Karpas-422 (cell line): Measurements from ENCODE around the gene FAM174C. TPM values are rescaled to one million over a fixed set of nuclear protein-coding genes. Genes with fewer than 3 reads are reported as not detected.

Experiments used
- DNase-seq: peaks from one replicate; pipeline ENCODE4 v3.0.0-alpha.2; 2015
- H2AFZ ChIP-seq: fragments of 200-600 bp; sonication (generic); 2 replicates; pipeline ENCODE4 v1.6.1; 2014; ENCODE audit warnings: antibody characterized with exemption, low read length, mixed read lengths
- H3K27ac ChIP-seq: fragments of 200-600 bp; sonication (generic); 2 replicates; pipeline ENCODE4 v1.5.1; 2014; ENCODE audit warnings: mild to moderate bottlenecking, low read length, moderate library complexity
- H3K27me3 ChIP-seq: fragments of 200-600 bp; sonication (generic); 2 replicates; pipeline ENCODE4 v1.6.1; 2014; ENCODE audit warnings: low read length, mixed read lengths
- H3K36me3 ChIP-seq: fragments of 200-600 bp; sonication (generic); 2 replicates; pipeline ENCODE4 v1.6.1; 2014; ENCODE audit warnings: low read length, mixed read lengths; ENCODE audit not compliant: insufficient read depth
- H3K4me1 ChIP-seq: fragments of 200-600 bp; sonication (generic); 2 replicates; pipeline ENCODE4 v1.6.1; 2014; ENCODE audit warnings: mild to moderate bottlenecking, low read length, mixed read lengths
- H3K4me2 ChIP-seq: fragments of 200-600 bp; sonication (generic); 2 replicates; pipeline ENCODE4 v1.6.1; 2014; ENCODE audit warnings: low read length, low read depth, mild to moderate bottlenecking; ENCODE audit not compliant: poor library complexity, severe bottlenecking
- H3K4me3 ChIP-seq: fragments of 200-600 bp; sonication (generic); 2 replicates; pipeline ENCODE4 v1.5.1; 2014; ENCODE audit warnings: mild to moderate bottlenecking, antibody characterized with exemption, low read length, mixed read lengths
- H3K79me2 ChIP-seq: fragments of 200-600 bp; sonication (generic); 2 replicates; pipeline ENCODE4 v1.6.1; 2014; ENCODE audit warnings: mild to moderate bottlenecking, low read length, mixed read lengths
- H3K9ac ChIP-seq: fragments of 200-600 bp; sonication (generic); 2 replicates; pipeline ENCODE4 v1.6.0; 2014; ENCODE audit warnings: low read length
- H3K9me2 ChIP-seq: fragments of 200-600 bp; sonication (generic), shearing (Covaris generic); replicated peaks from 2 replicates; pipeline ENCODE4 v1.6.0; 2014; ENCODE audit warnings: mild to moderate bottlenecking, low read length, moderate library complexity; ENCODE audit not compliant: insufficient read depth
- H3K9me3 ChIP-seq: fragments of 300-700, 200-600 bp; sonication (generic); 2 replicates; pipeline ENCODE4 v1.6.1; 2014; ENCODE audit warnings: low read length, mixed read lengths
- H4K20me1 ChIP-seq: fragments of 200-600 bp; sonication (generic); 2 replicates; pipeline ENCODE4 v1.6.1; 2014; ENCODE audit warnings: mild to moderate bottlenecking, antibody characterized with exemption, low read length, low read depth; ENCODE audit not compliant: insufficient read depth
- total RNA-seq: library from RNA; depleted of rRNA; stranded (reverse); fragments of >200 nt; shearing (Covaris generic); gene quantifications from 2 replicates; pipeline ENCODE4 v1.2.3, GENCODE V29; 2014; ENCODE audit warnings: low replicate concordance

FAM174C gene
- total RNA-seq, 1 experiment from 2014 or later: 32.7 TPM

GRCh38 chr19:1256646-1257474 is 18.5 kb upstream of the FAM174C start:
- Histone ChIP-seq H3K4me1 (peaks cover 90% of the 10 kb centered on the region), H4K20me1 (peaks cover 25% of the 10 kb centered on the region), H3K27ac (no peak overlapping the region), H3K79me2 (peaks cover 13% of the 10 kb centered on the region; the same call in 1 of the 2 replicates), H3K4me3 (no peak overlapping the region), H3K36me3 (peaks cover 23% of the 10 kb centered on the region), H3K27me3 (no peaks in the 10 kb centered on the region), H2AFZ (no peak overlapping the region), H3K9ac (no peak overlapping the region), H3K9me3 (no peaks in the 10 kb centered on the region), H3K4me2 (peak overlapping the region; percentile 10), H3K9me2 (no peaks in the 10 kb centered on the region)
- no peak for DNase-seq

- Histone ChIP-seq H4K20me1 (peaks cover 25% of the 10 kb centered on the region), H3K4me2 (peak overlapping the region; percentile 94), H3K36me3 (peaks cover 23% of the 10 kb centered on the region), H3K9me3 (no peaks in the 10 kb centered on the region), H3K4me1 (peaks cover 90% of the 10 kb centered on the region), H3K27ac (peak overlapping the region; percentile 92), H3K4me3 (peak overlapping the region; percentile 68), H3K27me3 (no peaks in the 10 kb centered on the region), H3K9ac (peak overlapping the region; percentile 81), H3K9me2 (no peaks in the 10 kb centered on the region), H2AFZ (no peak overlapping the region), H3K79me2 (peaks cover 9% of the 10 kb centered on the region; the same call in 1 of the 2 replicates)
- DNase-seq: peak; percentile 58
These were observed 17.7 kb upstream of the FAM174C start for GRCh38 chr19:1257475-1258162.

- Histone ChIP-seq H3K79me2 (peaks cover 8% of the 10 kb centered on the region; the same call in 1 of the 2 replicates), H3K4me2 (peak overlapping the region; percentile 94), H3K36me3 (peaks cover 23% of the 10 kb centered on the region), H3K9me3 (no peaks in the 10 kb centered on the region), H3K27ac (peak overlapping the region; percentile 92), H3K9ac (peak overlapping the region; percentile 81), H2AFZ (no peak overlapping the region), H3K4me1 (peaks cover 90% of the 10 kb centered on the region), H3K9me2 (no peaks in the 10 kb centered on the region), H3K27me3 (no peaks in the 10 kb centered on the region), H4K20me1 (peaks cover 25% of the 10 kb centered on the region), H3K4me3 (peak overlapping the region; percentile 68; the same call in 1 of the 2 replicates)
- DNase-seq: no peak
These were observed 17.2 kb upstream of the FAM174C start for GRCh38 chr19:1258163-1258492.

GRCh38 chr19:1258707-1259205 is 16.6 kb upstream of the FAM174C start:
- H3K27ac ChIP-seq: peak overlapping the region; percentile 92
- no peaks in the 10 kb centered on the region for H3K9me2 ChIP-seq
- peaks cover 88% of the 10 kb centered on the region for H3K4me1 ChIP-seq
- H3K27me3 ChIP-seq: no peaks in the 10 kb centered on the region
- peaks cover 16% of the 10 kb centered on the region for H3K36me3 ChIP-seq
- DNase-seq: peak; percentile 73
- H3K9ac ChIP-seq: peak overlapping the region; percentile 81
- no peak overlapping the region for H2AFZ ChIP-seq
- H4K20me1 ChIP-seq: peaks cover 18% of the 10 kb centered on the region
- H3K4me2 ChIP-seq: peak overlapping the region; percentile 94
- H3K79me2 ChIP-seq: peaks cover 2% of the 10 kb centered on the region; the same call in 1 of the 2 replicates
- H3K9me3 ChIP-seq: no peaks in the 10 kb centered on the region
- peak overlapping the region; percentile 68 for H3K4me3 ChIP-seq

- DNase-seq: peak; percentile 88
These were observed 16.0 kb upstream of the FAM174C start for GRCh38 chr19:1259206-1259875.

GRCh38 chr19:1259876-1260748 is 15.2 kb upstream of the FAM174C start:
- H2AFZ ChIP-seq: no peak overlapping the region
- H3K27ac ChIP-seq: peak overlapping the region; percentile 92
- H3K9me3 ChIP-seq: no peaks in the 10 kb centered on the region
- H3K9me2 ChIP-seq: no peaks in the 10 kb centered on the region
- H3K4me2 ChIP-seq: peak overlapping the region; percentile 94
- peak; percentile 77 for DNase-seq
- H3K27me3 ChIP-seq: no peaks in the 10 kb centered on the region
- peak overlapping the region; percentile 68 for H3K4me3 ChIP-seq
- peaks cover 84% of the 10 kb centered on the region for H3K4me1 ChIP-seq
- H4K20me1 ChIP-seq: peaks cover 7% of the 10 kb centered on the region; the same call in 1 of the 2 replicates
- no peaks in the 10 kb centered on the region for H3K79me2 ChIP-seq
- H3K36me3 ChIP-seq: peaks cover 5% of the 10 kb centered on the region; the same call in 1 of the 2 replicates
- H3K9ac ChIP-seq: peak overlapping the region; percentile 81

More at GRCh38 chr19:1259206-1259875, 16.0 kb upstream of the FAM174C start:
- H3K27me3 ChIP-seq: no peaks in the 10 kb centered on the region
- H3K4me1 ChIP-seq: peaks cover 84% of the 10 kb centered on the region
- no peaks in the 10 kb centered on the region for H3K9me2 ChIP-seq
- H3K9me3 ChIP-seq: no peaks in the 10 kb centered on the region
- peak overlapping the region; percentile 81 for H3K9ac ChIP-seq
- peak overlapping the region; percentile 68 for H3K4me3 ChIP-seq
- H3K4me2 ChIP-seq: peak overlapping the region; percentile 94
- peaks cover 12% of the 10 kb centered on the region for H3K36me3 ChIP-seq
- no peaks in the 10 kb centered on the region for H3K79me2 ChIP-seq
- no peak overlapping the region for H2AFZ ChIP-seq
- H3K27ac ChIP-seq: peak overlapping the region; percentile 92
- peaks cover 14% of the 10 kb centered on the region for H4K20me1 ChIP-seq

GRCh38 chr19:1260749-1261537 is 14.4 kb upstream of the FAM174C start:
- Histone ChIP-seq H3K36me3 (no peaks in the 10 kb centered on the region), H3K9me3 (no peaks in the 10 kb centered on the region), H3K9me2 (no peaks in the 10 kb centered on the region), H4K20me1 (no peaks in the 10 kb centered on the region; the same call in 1 of the 2 replicates), H3K79me2 (no peaks in the 10 kb centered on the region), H3K4me1 (peaks cover 84% of the 10 kb centered on the region), H3K4me3 (peak overlapping the region; percentile 79), H2AFZ (no peak overlapping the region), H3K4me2 (peak overlapping the region; percentile 94), H3K9ac (peak overlapping the region; percentile 84), H3K27me3 (no peaks in the 10 kb centered on the region), H3K27ac (peak overlapping the region; percentile 92)
- DNase-seq: peak; percentile 98
